Breast epithelium (tissue), 4 donors: Measurements from ENCODE around the gene WNK2. TPM values are rescaled to one million over a fixed set of nuclear protein-coding genes. Genes with fewer than 3 reads are reported as not detected.

Source experiments
- DNase-seq, 2 donors: peaks; one replicate each; pipeline ENCODE4 v3.0.0-alpha.2; 2019; ENCODE audit warnings: low spot score in 2 of 2
- H3K27ac ChIP-seq, 2 donors: fragments of 200-600 bp; sonication (generic) in 1 of 2; one replicate each; pipeline ENCODE4 v1.5.1; 2016 to 2019; ENCODE audit warnings: mild to moderate bottlenecking in 1 of 2
- H3K27me3 ChIP-seq, 2 donors: fragments of 200-600 bp; sonication (generic) in 1 of 2; one replicate each; pipeline versions ENCODE4 v1.5.1 to v1.6.0; 2017 to 2019; ENCODE audit warnings: control low read depth in 1 of 2, mild to moderate bottlenecking in 1 of 2
- H3K36me3 ChIP-seq: fragments of 200-600 bp; one replicate; pipeline ENCODE4 v1.5.1; 2019
- H3K4me1 ChIP-seq, 2 donors: fragments of 200-600 bp; sonication (generic); one replicate each; pipeline ENCODE4 v1.5.1; 2016 to 2019; ENCODE audit warnings: control low read depth in 1 of 2
- H3K4me3 ChIP-seq, 3 donors: fragments of 200-600 bp; sonication (generic); 1 replicate in 2 of 3; 2 replicates in 1 of 3; pipeline ENCODE4 v1.5.1; 2016 to 2019; ENCODE audit warnings: mild to moderate bottlenecking in 3 of 3, moderate library complexity in 2 of 3
- H3K9me3 ChIP-seq, 2 donors: fragments of 200-600 bp; sonication (generic) in 1 of 2; one replicate each; pipeline ENCODE4 v1.5.1; 2016 to 2019; ENCODE audit warnings: control low read depth in 1 of 2
- CTCF ChIP-seq, 3 donors: fragments of 450-650 bp; IDR thresholded peaks; one replicate each; pipeline ENCODE4 v1.5.1; 2016 to 2017; ENCODE audit warnings: antibody characterized with exemption in 3 of 3, mild to moderate bottlenecking in 3 of 3, moderate library complexity in 3 of 3
- POLR2A ChIP-seq: fragments of 450-650 bp; IDR thresholded peaks from one replicate; pipeline ENCODE4 v1.6.1; 2016; ENCODE audit warnings: antibody characterized with exemption, mild to moderate bottlenecking, moderate library complexity
- POLR2AphosphoS5 ChIP-seq, 3 donors: sonication (generic); formaldehyde crosslinking; IDR thresholded peaks; one replicate each; pipeline ENCODE4 v1.6.1; 2017; ENCODE audit warnings: antibody characterized with exemption in 3 of 3
- intact Hi-C: fragments of 100-400 bp; cut with DNase I; formaldehyde crosslinking; loops from one replicate; pipeline ENCODE4 v1.15.1; 2023; ENCODE audit warnings: low total_unique reads
- total RNA-seq, 3 donors: library from RNA; depleted of rRNA; stranded (reverse); fragments of >200 nt; gene quantifications; one replicate each; pipeline ENCODE4 v1.1.0, GENCODE V29; 2016

WNK2 gene
- total RNA-seq, 3 donors from 2014 or later: 9.1 to 28.5 TPM; not detected in 1

GRCh38 chr9:93324191-93324834 is 140.4 kb downstream of the WNK2 start:
- H3K4me1 ChIP-seq: no peaks in the 10 kb centered on the region
- no peaks in the 10 kb centered on the region for H3K27me3 ChIP-seq
- H3K36me3 ChIP-seq: no peaks in the 10 kb centered on the region
- H3K27ac ChIP-seq: no peak overlapping the region
- no peak for DNase-seq
- intact Hi-C loops: no loop called here
- no peak overlapping the region for H3K4me3 ChIP-seq
- no peaks in the 10 kb centered on the region for H3K9me3 ChIP-seq
- TF ChIP-seq POLR2A (no peak), POLR2AphosphoS5 (IDR thresholded peaks at IDR 0.05) (no peak), CTCF (IDR thresholded peaks at IDR 0.05) (no peak)

GRCh38 chr9:93325307-93326035 is 141.5 kb downstream of the WNK2 start:
- no peak for DNase-seq
- intact Hi-C loops: no loop called here
- H3K36me3 ChIP-seq: no peaks in the 10 kb centered on the region
- H3K4me1 ChIP-seq: no peaks in the 10 kb centered on the region
- no peak overlapping the region for H3K4me3 ChIP-seq
- TF ChIP-seq CTCF (IDR thresholded peaks at IDR 0.05) (no peak), POLR2A (no peak), POLR2AphosphoS5 (IDR thresholded peaks at IDR 0.05) (no peak)
- H3K27me3 ChIP-seq: no peaks in the 10 kb centered on the region
- H3K27ac ChIP-seq: no peak overlapping the region
- no peaks in the 10 kb centered on the region for H3K9me3 ChIP-seq

GRCh38 chr9:93326056-93326455 is 142.1 kb downstream of the WNK2 start:
- no peak overlapping the region for H3K4me3 ChIP-seq
- H3K27ac ChIP-seq: no peak overlapping the region
- no peaks in the 10 kb centered on the region for H3K9me3 ChIP-seq
- H3K27me3 ChIP-seq: no peaks in the 10 kb centered on the region
- TF ChIP-seq CTCF (IDR thresholded peaks at IDR 0.05) (no peak), POLR2A (no peak), POLR2AphosphoS5 (IDR thresholded peaks at IDR 0.05) (no peak)
- H3K36me3 ChIP-seq: no peaks in the 10 kb centered on the region
- DNase-seq: no peak
- intact Hi-C loops: no loop called here
- no peaks in the 10 kb centered on the region for H3K4me1 ChIP-seq

GRCh38 chr9:93326654-93327053 is 142.7 kb downstream of the WNK2 start:
- Histone ChIP-seq H3K27me3 (no peaks in the 10 kb centered on the region), H3K4me3 (no peak overlapping the region), H3K27ac (no peak overlapping the region), H3K9me3 (no peaks in the 10 kb centered on the region), H3K36me3 (no peaks in the 10 kb centered on the region), H3K4me1 (no peaks in the 10 kb centered on the region)
- no peak for TF ChIP-seq POLR2AphosphoS5 (IDR thresholded peaks at IDR 0.05)
- no peak for TF ChIP-seq POLR2A
- TF ChIP-seq CTCF (IDR thresholded peaks at IDR 0.05): no peak
- DNase-seq: no peak
- intact Hi-C loops: no loop called here

GRCh38 chr9:93329629-93330280 is 145.8 kb downstream of the WNK2 start:
- Histone ChIP-seq H3K9me3 (no peaks in the 10 kb centered on the region), H3K36me3 (no peaks in the 10 kb centered on the region), H3K4me3 (no peak overlapping the region), H3K27ac (no peak overlapping the region), H3K4me1 (no peaks in the 10 kb centered on the region), H3K27me3 (no peaks in the 10 kb centered on the region)
- intact Hi-C loops: no loop called here
- DNase-seq: no peak
- TF ChIP-seq POLR2AphosphoS5 (IDR thresholded peaks at IDR 0.05): no peak
- TF ChIP-seq POLR2A: no peak
- TF ChIP-seq CTCF (IDR thresholded peaks at IDR 0.05): no peak
